Suppressor macrophage treated with lipopolysaccharide for 1 hour (primary cell): ENCODE data around the gene RBM5.
"Not testable (repeated sequence)": the region's sequence is repeated elsewhere in the genome, so short reads cannot be mapped to it uniquely, and the experiment has no call there.

Source experiments
- DNase-seq, 3 donors: peaks; one replicate each; pipeline ENCODE4 v3.0.0-alpha.2; 2020 to 2022

Gene RBM5

DNA sequence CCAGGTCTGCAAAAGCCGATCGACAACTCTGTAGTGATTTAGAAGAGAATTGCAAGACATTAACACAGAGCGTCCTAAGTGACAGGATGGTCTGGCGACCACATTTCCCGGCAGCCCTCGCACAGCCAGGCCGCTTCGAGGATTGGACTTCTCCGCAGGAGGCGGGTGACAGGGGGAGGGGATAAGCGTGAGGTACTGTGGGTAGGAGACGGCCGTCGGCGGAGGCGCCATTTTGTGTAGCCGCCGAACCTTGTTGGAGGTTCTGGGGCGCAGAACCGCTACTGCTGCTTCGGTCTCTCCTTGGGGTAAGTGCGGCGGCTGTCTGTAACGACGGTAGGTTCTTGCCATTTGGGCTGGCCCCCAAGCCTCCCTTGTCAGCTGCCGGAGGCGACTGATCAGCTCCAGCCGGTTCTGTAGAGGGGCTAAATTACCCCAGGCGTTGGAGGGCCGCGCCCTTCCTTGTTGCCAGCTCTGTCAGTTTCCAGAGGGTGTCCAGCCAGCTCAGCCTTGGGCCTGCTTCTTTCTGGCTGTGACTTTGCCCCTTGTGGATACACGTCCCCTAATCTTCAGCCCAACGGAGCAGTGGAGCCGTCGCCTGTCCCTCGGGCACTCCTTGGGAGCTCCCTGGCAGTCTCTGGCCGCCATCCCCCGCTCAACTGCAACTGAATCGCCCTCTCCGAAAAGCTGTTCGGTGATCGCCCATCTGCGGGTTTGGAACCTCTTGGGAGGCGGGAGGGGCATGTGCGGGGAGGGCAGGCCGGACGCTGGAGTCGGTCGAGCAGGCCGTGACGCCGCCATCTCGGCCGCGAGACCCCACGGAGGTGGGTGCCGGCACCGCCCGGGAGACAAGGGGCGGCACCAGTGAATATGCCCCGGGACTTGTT, at the start of gene RBM5:
TSS of gene RBM5 (plus strand) at position 195 of the 884 bp plus-strand sequence. CDS start 1,516 bp downstream, outside the sequence.
- peak; percentile 94 to 96 (median 95) for DNase-seq

DNA sequence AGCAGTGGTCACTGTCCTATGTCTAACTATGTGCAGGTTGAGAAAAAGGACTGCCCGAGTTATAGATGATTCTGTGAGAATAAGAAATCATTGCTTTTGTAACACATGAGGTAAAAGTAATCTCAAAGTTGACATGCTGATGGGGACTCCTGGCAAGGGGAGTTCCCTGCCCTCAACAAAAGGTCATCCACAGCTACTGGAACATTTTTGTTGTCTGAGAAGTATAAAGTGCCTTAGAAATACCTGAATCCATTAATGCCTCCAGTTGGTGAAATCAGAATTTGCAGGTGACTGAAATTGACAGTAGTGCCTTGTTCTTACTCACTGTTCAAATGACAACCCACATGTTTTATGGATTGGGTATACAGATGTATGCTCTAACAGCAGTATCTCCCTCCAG, 43.7 kb upstream of the RBM5 start:
- no peak for DNase-seq

DNA sequence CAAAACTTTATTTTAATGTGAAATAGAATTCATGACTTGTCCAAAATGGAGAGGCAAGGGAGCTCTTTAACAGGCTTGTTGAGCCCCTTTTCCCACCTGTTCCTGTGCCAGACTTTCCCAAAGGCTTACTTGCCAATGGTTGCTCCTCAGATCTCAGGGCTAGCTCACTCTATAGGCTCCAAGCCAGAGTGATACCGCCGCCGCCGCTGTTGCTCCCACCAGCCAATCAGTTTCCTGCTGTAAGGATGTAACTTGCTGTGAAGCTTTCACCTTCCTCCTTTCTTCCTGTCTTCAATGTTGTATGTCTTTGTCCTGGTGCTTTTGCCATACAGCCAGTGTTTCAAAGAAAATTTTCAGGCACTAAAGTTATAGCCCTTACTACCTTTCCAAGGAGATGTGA, 41.3 kb upstream of the RBM5 start:
- DNase-seq = no peak

DNA sequence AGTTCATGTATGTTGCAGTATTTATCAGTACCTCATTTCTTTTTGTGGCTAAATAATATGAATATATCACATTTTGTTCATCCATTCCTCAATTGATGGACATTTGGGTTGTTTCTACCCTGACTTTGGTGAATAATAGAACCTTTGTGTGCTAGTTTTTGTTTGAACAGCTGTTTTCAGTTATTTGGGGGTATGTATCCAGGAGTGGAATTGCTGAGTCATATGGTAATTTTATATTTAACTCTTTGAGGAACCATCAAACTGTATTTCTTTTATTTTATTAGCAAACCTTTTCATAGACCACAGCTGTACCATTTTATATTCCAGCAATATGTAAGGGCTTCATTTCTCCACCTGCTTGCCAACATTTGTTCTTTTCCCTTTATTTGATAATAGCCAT, 38.4 kb upstream of the RBM5 start:
- DNase-seq = no peak

DNA sequence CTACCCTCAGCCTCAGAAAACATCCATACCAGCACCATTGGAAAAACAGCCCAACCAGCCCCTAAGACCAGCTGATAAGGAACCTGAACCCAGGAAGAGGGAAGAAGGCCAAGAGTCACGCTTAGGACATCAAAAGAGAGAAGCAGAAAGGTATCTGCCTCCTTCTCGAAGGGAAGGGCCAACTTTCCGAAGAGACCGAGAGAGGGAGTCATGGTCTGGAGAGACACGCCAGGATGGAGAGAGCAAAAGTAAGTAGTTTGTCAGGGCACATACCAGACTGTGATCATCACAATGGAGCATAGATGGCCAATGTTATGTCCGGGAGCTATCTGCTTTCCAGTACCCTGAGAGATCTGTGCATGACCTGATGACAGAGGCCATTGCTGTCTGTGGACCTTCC, 31.0 kb upstream of the RBM5 start:
- DNase-seq = no peak

DNA sequence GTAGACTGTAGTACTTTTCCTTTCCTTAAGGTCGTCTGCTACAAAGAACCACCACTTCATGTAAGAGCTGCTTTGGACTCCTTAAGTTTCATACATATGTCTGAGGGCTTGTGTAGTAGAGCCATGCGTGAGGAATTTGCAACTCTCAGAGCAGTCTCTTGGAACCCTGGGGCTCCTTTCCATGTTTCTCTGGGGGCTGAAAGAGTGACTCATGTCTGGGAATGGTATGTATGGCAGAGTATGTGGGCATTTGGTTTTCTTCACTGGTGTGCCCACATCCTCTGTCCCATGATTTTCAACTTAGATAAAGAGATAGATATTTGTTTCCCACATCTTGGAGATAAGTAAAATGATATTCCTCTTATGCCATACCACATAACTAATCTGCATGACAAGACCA, 20.6 kb upstream of the RBM5 start:
- no peak for DNase-seq

DNA sequence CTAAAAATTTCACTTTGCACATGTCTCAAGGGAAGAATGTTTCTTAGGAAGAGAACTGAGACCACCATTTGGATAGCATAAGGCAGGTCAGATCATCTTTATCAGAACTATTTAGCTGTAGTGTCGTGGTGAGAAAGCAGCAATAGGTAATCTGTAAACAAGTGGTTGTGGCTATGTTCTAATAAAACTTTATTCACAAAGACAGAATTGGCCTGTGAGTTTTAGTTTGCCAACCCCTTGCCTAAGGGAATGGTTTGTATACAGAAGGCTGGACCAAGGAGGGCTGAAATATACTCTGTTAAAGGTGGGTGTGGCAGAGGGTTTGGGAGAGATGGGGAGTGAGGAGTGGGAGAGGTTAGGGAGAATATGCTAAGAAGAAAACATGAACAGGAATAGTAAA, 10.6 kb upstream of the RBM5 start:
- no peak for DNase-seq

DNA sequence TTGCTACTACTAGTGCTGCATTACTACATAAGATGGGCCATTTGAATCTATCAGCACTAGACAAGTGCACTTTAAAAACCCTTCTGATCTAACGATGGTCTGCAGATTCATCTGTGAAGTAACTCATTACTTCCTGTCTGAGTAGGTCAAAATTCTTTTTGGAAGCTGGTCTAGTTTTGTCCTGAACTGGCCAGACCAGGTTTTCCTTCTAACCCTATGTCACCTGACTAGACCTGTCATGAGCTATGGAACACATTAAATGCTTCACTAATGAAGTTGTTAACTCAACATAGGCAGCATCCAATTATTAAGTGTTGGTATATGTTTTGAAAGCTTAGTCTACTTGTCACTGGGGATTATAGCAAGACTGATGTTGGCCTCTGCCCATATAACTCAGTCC, 10.1 kb upstream of the RBM5 start:
- peak in 1 of 3 donors; percentile 16 for DNase-seq

DNA sequence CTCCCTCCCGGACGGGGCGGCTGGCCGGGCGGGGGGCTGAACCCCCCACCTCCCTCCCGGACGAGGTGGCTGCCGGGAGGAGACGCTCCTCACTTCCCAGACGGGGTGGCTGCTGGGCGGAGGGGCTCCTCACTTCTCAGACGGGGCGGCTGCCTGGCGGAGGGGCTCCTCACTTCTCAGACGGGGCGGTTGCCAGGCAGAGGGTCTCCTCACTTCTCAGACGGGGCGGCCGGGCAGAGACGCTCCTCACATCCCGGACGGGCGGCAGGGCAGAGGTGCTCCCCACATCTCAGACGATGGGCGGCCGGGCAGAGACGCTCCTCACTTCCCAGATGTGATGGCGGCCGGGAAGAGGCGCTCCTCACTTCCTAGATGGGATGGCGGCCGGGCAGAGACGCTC, 3.8 kb upstream of the RBM5 start:
- DNase-seq = not testable (repeated sequence)

DNA sequence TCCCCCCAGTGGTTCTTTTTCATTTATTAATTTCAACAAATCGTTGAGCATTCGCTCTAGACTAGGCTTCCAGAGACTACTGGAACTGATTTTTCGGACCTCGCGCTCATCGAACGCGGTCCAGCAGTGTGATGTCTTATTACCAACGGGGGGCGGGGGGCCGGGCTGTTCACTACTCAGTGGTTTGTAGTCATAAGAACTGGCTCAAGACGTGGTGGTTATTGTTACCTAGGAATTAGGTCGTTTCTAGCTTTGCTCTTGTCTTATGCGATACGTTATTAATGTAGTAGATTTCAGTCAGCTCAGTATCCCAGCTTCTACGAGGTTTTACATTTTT, 858 bp downstream of the RBM5 start:
- peak in 2 of 3 donors; percentile 28 to 56 for DNase-seq

DNA sequence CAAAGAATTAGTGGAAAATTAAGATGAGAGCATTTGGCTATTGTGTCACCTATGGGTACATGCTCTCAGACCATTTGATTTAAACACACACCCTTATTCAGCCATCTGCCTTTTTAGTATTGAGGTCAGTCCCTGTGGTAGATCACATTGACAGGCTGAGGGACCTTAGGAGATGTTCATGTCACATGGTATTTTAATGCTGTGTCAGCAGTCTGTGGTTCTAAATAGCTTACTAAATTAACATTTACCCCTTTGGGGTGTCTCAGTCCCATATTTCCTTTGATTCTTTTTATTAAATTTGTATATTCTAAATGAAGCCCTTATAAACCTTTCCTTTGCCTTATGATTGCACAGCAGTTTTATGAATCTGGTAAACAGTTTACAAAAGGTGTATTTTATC, 2.3 kb downstream of the RBM5 start:
- no peak for DNase-seq

DNA sequence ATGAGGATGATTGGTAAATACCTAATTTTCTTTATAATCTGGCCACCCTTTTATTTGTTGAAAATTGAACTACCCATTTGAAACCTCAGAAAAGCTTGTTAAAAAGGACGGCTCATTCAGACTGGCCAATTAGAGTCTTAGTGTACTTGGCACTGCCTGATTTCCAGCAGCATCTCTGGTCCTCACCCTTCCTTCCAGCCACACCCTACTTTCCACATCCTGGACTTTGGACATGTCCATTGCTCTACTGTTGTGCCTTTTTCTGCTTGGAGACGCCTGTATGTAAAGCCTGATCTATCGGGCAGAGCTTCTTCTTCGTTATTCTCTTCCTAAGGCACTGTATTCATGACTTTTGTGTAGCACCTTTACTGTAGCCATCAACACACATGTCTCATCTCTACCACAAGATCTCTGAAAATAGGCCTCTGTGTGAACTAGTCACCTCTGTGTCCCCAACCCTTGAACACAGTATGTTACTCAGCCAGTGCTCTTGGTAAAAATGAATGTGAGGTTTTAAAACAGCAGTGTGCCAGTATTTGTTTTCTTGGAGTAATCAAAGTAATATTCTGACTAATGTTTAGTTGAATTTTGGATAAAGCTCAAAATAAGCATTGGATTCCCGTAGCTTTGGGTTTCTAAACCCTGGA, 6.8 kb downstream of the RBM5 start:
- DNase-seq = no peak

DNA sequence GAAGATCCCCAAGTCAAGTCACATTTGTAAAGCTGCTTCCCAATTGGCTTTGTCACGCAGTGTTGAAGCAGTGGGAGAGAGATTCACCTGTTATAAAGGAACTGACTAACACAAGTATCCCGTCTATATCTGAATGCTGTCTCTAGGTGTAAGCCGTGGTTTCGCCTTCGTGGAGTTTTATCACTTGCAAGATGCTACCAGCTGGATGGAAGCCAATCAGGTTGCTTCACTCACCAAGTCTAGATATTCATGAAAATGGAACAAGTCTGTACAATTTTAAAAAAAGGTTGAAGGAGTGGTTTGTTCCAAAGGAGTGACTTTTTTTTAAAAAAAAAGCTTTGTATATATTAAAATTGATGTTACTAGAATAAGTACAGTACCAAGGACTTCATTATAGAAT, 11.7 kb downstream of the RBM5 start:
- no peak for DNase-seq

DNA sequence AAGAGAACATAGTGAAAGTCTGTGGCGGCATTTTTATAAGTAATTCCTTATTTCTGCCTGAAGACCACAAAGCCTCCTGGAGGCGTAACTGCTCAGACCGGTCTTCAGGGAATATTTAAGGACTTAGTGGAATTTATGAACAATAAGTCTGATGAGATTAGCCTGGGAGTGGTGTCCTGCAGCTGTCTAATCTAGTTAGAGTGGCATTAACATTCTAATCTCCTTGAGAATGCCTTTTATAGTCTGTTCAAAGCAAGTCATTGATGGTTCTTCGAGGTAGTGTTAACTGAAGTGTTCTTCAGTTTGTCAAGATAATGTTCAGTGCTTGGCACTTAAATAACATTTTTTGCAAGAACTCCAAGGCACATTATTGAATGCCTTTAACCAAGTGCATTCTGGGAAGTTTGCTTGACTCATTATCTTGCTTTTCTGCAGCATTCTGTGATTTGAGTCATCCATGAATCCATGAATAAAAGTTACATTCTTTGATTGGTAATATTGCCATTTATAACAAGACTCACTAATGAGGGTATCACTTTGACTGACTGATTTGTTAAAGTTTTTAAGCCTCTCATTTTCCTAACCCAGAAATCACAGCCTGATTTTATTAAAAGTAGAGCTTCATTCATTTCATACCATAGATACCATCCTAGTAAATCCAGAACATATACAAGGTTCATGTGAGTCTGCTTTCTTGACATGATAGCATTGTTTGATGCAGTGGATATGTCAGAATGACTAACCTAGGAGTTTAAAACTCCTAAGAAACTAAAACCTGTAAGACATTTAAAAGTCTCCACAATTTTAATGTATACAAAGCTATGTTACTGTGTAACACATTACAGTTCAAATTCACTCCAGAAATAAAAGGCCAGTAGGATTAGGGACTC, 12.5 kb downstream of the RBM5 start:
- DNase-seq = no peak

DNA sequence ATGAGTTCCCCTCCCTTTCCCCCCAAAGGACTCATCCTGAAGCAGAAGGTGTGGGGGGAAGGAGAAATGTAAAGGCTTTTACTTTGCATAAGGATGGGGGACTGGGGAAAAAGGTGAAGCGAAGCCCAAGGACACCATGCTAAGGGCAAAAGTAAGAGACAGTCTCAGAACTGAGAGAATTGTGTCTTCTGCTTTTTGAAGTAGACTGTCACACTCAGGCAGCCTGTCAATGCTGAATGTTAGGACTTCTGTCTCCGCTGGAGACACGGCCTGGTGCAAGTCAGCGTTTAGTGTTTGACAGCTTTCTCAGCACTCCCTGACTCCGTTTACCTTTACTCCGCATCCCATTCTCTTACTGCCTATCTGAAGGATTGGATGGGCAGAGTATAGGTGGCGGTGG, 13.8 kb downstream of the RBM5 start:
- DNase-seq = no peak

DNA sequence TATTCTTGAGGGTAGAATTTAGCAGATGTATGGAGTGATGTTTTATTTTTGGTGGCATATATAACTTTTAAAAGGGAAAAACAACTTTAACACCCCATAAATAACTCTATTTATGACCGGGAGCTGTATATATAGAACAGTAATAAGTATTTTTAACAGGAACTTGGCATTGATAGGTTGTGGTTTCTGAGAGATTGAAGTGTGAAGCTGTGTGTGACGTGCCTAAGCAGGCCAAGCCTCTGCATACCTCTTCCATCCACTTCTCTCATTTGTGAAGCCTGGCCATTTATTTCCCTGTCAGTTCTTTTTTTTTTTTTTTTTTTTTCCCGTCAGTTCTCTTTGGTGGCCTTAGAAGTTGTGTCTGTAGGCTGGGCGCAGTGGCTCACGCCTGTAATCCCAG, 23.0 kb downstream of the RBM5 start:
- no peak for DNase-seq

DNA sequence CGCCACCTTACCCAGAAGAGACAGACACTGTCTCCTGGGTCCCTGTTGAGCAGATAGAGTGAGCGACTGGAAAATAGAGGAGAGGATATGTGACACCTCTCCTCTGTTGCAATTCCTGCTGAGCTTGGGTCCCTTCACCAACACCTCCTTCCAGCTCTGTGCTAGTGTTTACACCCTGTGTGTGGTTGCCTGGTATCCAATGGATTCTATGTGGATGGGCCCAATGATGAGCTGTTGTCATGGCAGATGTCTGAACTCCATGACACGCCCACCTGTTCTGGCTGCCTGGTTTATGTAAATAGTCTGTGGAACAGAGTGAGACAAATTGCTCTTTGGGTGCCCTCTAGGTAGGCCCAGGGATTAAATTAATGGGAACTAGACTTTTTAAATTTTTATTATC, 23.7 kb downstream of the RBM5 start:
- DNase-seq = no peak

DNA sequence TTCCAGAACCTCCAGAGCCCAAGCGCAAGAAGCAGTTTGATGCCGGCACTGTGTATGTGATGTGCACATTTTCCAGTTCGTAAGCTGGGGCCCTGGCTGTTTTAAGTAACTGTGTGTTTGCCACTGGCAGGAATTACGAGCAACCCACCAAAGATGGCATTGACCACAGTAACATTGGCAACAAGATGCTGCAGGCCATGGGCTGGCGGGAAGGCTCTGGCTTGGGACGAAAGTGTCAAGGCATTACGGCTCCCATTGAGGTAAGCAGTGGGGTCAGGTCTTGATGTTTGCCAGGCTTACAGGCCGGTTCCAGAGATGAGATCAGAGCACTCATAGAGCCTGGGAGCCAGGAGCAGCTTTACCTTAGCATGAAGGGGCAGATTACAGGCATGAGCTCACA, 28.4 kb downstream of the RBM5 start:
- no peak for DNase-seq

DNA sequence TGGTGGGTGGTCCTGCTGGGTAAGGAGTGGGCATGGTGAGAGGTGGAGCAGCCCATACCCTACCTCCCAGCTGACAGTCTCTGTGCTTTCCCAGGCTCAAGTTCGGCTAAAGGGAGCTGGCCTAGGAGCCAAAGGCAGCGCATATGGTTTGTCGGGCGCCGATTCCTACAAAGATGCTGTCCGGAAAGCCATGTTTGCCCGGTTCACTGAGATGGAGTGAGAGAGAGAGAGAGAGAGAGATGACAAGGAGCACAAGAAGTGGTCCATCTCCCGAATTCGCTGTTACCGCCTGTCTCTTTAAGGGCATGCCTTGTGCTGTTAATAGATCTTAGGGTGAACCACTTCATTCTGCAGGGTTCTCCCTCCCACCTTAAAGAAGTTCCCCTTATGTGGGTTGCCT, 29.5 kb downstream of the RBM5 start:
- no peak for DNase-seq

DNA sequence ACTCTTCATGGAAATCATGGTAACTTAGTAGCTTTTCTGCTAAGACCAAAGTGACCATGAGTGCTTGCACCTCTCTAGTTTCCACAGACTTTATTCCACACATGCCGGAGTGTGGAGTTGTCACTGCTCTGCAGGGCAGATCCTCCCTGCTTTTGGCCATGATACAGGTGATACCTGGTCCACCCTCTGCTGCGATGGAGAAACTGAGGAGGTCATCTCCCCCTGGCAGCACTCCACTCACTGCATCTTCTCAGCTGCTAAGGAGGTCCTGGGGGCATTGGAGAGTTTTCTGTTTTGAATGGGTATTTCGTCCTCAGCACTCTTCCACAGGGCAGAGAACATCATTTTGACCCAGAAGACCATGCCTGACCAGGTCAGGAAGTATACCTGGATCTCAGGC, 31.1 kb downstream of the RBM5 start:
- no peak for DNase-seq

DNA sequence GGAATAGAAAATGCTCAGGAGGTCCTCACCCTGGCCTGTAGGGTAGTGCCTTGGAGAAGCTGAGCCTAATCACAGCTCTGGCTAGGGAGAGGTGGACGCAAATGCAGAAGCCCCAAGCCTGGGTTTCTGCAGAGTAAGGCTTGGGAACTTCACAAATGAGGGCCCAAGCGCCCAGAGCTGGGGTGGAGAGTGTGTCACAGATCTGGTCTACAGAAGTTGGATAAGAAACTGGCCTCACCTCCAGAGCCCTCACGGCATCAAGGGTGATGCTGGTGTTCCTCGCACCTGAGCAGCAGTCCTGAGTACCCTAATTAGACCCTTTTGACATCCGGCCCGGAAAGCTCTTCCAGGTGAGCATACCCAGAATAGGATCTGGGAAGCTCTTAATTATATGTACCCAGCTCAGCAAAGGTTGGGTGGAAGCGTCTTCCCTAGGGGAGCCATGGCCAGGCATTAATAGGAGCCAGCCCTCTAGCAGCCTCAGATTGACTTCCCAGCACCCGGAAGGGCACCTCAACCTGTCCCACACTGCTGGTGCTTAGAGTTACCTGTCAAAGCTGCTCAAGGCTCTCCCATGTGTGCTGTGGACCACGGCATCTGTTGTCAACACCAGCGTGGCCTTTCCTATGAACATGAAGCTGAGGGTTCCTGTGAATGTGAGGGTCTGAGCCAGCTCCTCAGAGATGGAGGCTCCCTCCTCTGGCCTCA, 31.8 kb downstream of the RBM5 start:
- no peak for DNase-seq

DNA sequence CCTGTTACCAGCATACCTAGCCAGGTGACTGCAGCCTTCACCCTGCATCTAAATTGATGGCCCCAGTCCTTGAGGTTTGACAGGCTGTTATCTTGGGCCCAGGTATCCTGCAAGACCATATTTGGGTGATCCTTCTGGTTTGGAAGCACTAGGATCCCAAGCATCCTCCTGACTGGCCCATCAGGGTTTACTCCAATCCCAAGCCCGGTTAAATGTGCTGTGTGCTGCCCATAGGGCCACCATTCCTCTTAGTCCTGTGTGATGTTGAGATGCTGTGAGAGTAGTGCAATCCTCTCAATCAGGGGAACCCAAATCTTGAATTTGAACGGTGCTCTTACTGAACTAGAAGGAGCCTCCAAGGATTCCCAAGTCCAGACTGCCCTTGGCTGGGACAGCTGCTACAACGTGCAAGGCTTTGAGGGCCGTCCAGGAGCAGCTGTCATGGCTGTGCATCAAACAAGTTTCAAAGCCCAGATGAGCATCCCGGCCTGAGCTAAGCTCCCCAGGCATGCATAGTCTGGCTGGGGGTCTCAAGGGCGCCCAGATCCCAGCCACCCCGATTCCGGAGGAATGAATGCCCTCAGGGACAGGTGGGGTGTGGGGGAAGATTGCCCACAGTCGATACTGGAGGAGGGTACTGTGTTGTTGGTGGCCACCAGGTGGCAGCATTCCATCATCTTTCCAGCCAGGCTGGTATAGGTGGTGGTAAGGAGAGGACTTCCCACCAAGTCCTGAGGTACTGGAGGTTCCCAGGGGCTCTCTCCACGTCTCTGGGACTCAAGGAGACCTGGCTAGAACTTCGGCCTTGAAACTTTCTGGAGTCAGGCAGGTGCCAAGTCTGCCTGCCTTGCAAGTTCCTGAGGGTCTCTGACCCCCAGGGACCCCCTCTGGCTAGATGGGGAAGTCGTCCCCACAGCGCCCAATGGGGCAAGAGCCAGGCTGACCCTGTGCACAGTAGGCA, 32.6 kb downstream of the RBM5 start:
- peak; percentile 70 to 88 (median 77) for DNase-seq
